Activated CD4-positive, alpha-beta T cell treated with anti-CD3 and anti-CD28 coated beads for 36 hours (primary cell): ENCODE data around the gene CT47A1. TPM values are rescaled to one million over a fixed set of nuclear protein-coding genes. Genes with fewer than 3 reads are reported as not detected.
"Not testable (repeated sequence)": the region's sequence is repeated elsewhere in the genome, so short reads cannot be mapped to it uniquely, and the experiment has no call there.

ENCODE experiments used
- ATAC-seq: fragments of 200-7000 bp; cut with Tn5 transposase; one replicate; pipeline ENCODE4 v1.10.0; 2021; ENCODE audit warnings: mild to moderate bottlenecking, moderate library complexity
- CTCF ChIA-PET: fragments of 350-600 bp; sonication (Branson Sonifier 250); formaldehyde crosslinking; loops from one replicate; lab custom pipeline; 2021; ENCODE audit warnings: antibody characterized with exemption; lab: Charles Lee
- POLR2A ChIA-PET: fragments of 350-600 bp; sonication (Branson Sonifier 250); formaldehyde crosslinking; loops from one replicate; lab custom pipeline; 2021; ENCODE audit warnings: antibody characterized with exemption, inconsistent platforms; lab: Charles Lee
- DNase-seq: peaks from one replicate; pipeline ENCODE4 v3.0.0-alpha.2; 2020
- H3K27ac Mint-ChIP-seq: one replicate; pipeline ENCODE4 v1.8.0; 2021; ENCODE audit warnings: mixed read lengths
- H3K27me3 Mint-ChIP-seq: one replicate; pipeline ENCODE4 v1.8.0; 2021; ENCODE audit warnings: mixed read lengths
- H3K36me3 Mint-ChIP-seq: one replicate; pipeline ENCODE4 v1.8.0; 2021; ENCODE audit warnings: low read depth, mixed read lengths
- H3K4me1 Mint-ChIP-seq: one replicate; pipeline ENCODE4 v1.8.0; 2021; ENCODE audit warnings: mixed read lengths
- H3K4me3 Mint-ChIP-seq: one replicate; pipeline ENCODE4 v1.8.0; 2021; ENCODE audit warnings: mild to moderate bottlenecking, moderate library complexity, mixed read lengths
- H3K9me3 Mint-ChIP-seq: one replicate; pipeline ENCODE4 v1.8.0; 2021; ENCODE audit warnings: low read depth, mixed read lengths
- intact Hi-C, 2 experiments: fragments of 100-400 bp; cut with DNase I in 1 of 2; cut with micrococcal nuclease in 1 of 2; formaldehyde crosslinking; loops; one replicate each; pipeline versions ENCODE4 v1.14.2 to v1.15.1; 2022 to 2024; cut with DNase I, micrococcal nuclease
- total RNA-seq, 2 experiments: library from RNA; stranded (reverse); gene quantifications; one replicate each; pipeline ENCODE4 v1.2.3, GENCODE V29; 2021

CT47A1 gene
- total RNA-seq, 2 experiments from 2014 or later: not detected

- ATAC-seq, H3K4me1 Mint-ChIP-seq, CTCF ChIA-PET, H3K36me3 Mint-ChIP-seq, DNase-seq, intact Hi-C loops, H3K4me3 Mint-ChIP-seq, H3K27me3 Mint-ChIP-seq, POLR2A ChIA-PET, H3K9me3 Mint-ChIP-seq, H3K27ac Mint-ChIP-seq: not testable (repeated sequence)
Observed at GRCh38 chrX:120956500-120956899, 29.1 kb downstream of the CT47A1 start, which contains the start of gene CT47A7. CT47A7 (minus strand) TSS chrX:120956600; CDS start chrX:120956345, 255 bp downstream.

Other genes starting within 250 kb of the CT47A1 start
- gene CT47B1, start 109.9 kb downstream of the CT47A1 start, total RNA-seq: not detected
- not detected for gene CT47A11, start 48.6 kb downstream of the CT47A1 start, total RNA-seq
- not detected for gene CT47A10, start 43.7 kb downstream of the CT47A1 start, total RNA-seq
- not detected for gene CT47A9, start 38.9 kb downstream of the CT47A1 start, total RNA-seq
- gene CT47A8, start 34.0 kb downstream of the CT47A1 start, total RNA-seq: not detected
- gene CT47A7, start 29.2 kb downstream of the CT47A1 start, total RNA-seq: not detected
- gene CT47A6, start 24.3 kb downstream of the CT47A1 start, total RNA-seq: not detected
- gene CT47A5, start 19.4 kb downstream of the CT47A1 start, total RNA-seq: not detected
- gene CT47A4, start 14.6 kb downstream of the CT47A1 start, total RNA-seq: not detected
- gene CT47A3, start 9.7 kb downstream of the CT47A1 start, total RNA-seq: not detected
- not detected for gene CT47A2, start 4.8 kb downstream of the CT47A1 start, total RNA-seq
- gene GLUD2, start 61.9 kb upstream of the CT47A1 start, total RNA-seq: under 1 TPM; 0.65 to 0.91 TPM